ENCODE data around the gene HOPX.

DNA sequence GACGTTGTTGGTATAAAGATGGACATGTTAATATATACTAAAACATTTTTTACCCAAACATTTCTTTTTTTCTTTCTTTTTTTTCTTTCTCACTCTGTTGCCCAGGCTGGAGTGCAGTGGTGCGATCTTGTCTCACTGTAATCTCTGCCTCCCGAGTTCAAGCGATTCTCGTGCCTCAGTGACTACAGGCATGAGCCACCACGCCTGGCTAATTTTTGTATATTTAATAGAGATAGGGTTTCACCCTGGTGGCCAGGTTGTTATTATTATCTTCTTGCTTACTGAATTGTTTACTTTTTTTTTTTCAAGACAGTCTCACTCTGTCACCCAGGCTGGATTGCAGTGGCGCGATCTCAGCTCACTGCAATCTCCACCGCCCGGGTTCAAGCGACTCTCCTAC lies 68.8 kb downstream of the HOPX start:
- TF ChIP-seq POLR2A (IDR thresholded peaks at IDR 0.05) (no peak), POLR2AphosphoS5 (IDR thresholded peaks at IDR 0.05) (no peak)
- TF ChIP-seq, protein P1, sequence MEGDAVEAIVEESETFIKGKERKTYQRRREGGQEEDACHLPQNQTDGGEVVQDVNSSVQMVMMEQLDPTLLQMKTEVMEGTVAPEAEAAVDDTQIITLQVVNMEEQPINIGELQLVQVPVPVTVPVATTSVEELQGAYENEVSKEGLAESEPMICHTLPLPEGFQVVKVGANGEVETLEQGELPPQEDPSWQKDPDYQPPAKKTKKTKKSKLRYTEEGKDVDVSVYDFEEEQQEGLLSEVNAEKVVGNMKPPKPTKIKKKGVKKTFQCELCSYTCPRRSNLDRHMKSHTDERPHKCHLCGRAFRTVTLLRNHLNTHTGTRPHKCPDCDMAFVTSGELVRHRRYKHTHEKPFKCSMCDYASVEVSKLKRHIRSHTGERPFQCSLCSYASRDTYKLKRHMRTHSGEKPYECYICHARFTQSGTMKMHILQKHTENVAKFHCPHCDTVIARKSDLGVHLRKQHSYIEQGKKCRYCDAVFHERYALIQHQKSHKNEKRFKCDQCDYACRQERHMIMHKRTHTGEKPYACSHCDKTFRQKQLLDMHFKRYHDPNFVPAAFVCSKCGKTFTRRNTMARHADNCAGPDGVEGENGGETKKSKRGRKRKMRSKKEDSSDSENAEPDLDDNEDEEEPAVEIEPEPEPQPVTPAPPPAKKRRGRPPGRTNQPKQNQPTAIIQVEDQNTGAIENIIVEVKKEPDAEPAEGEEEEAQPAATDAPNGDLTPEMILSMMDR (IDR thresholded peaks at IDR 0.05), result no peak

All from suprapubic skin (tissue), 4 donors.